Hematopoietic multipotent progenitor cell treated with erythropoietin and hydrocortisone succinate and interleukin-3 and kit ligand, for 17 days (in vitro differentiated cells): Measurements from ENCODE around the gene CPED1.
"Not testable (repeated sequence)": the region's sequence is repeated elsewhere in the genome, so short reads cannot be mapped to it uniquely, and the experiment has no call there.

Experiments
- DNase-seq: peaks from one replicate; pipeline ENCODE4 v3.0.0-alpha.2; 2015; ENCODE audit warnings: low spot score

Gene CPED1

GRCh38 chr7:120981888-120982615, 6.5 kb upstream of the CPED1 start:
- DNase-seq = no peak

DNA sequence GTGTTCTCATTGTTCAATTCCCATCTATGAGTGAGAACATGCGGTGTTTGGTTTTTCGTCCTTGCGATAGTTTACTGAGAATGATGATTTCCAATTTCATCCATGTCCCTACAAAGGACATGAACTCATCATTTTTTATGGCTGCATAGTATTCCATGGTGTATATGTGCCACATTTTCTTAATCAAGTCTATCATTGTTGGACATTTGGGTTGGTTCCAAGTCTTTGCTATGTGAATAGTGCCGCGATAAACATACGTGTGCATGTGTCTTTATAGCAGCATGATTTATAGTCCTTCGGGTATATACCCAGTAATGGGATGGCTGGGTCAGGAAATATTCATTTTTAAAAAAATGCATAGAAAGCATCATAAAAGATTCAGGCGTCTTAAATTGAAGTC, 4.9 kb upstream of the CPED1 start:
- DNase-seq = not testable (repeated sequence)

DNA sequence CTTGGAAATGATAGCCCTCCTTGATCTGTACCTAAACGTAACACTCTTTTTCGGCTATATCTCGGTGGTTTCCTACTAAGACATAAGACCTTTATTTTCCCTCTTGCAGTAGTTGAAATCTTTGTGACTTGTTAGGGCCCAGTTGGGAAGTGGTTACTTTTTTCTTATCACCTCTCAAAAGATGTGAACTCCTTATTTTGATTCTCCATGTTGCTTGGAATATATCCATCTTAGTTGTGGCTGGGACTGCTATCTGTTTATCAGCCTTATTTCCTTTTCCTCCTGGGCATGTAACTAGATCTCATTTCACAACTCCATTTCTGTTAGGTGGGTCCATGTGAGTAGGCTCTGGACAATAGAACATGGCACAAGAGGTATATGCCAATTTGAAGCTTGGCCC, 4.1 kb upstream of the CPED1 start:
- DNase-seq = no peak

GRCh38 chr7:120985130-120985758, 3.3 kb upstream of the CPED1 start:
- DNase-seq = peak; percentile 40

GRCh38 chr7:120985839-120986238, 2.7 kb upstream of the CPED1 start:
- no peak for DNase-seq

DNA sequence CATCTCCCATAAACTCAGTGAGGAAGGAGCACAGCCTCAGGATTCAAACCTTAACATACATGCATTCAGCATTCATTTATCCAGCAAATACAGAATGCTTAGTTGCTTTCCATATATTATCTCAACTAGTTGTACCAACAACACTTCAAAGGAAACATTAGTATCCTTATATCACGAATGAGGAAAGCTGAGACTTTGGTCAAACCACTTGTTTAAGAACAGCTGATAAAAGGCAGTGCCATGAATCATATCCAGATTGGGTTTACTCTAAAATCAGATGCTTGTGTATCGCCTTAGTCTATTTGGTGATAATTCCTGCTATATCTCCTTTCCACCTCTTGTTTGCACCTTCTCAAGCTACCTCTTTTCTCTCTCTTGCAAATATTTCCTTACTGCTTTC, 1.9 kb upstream of the CPED1 start:
- DNase-seq = no peak

DNA sequence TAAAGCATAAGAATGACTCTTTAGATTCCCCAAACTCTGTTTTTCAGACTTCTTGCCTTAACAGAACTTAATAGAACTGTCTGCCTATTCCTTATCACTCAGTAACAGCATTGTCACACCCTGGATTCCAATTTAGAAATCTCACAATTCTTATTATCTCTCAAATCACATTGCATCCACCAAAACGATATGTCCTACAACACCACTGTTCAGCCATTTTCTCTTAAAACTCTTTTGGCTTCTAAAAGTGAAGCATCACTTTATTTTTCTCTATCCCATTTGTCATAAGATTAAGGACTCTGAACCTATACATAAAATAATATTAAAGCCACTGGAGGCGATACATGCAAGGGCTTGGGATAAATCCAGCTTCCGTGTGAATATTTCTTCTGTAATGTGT, 1.2 kb upstream of the CPED1 start:
- no peak for DNase-seq

- DNase-seq = peak; percentile 95
Measured at GRCh38 chr7:120987683-120988590, 574 bp upstream of the CPED1 start.

- peak; percentile 46 for DNase-seq
Measured at GRCh38 chr7:120989257-120990220, 1.0 kb downstream of the CPED1 start.

- DNase-seq = no peak
Measured at GRCh38 chr7:120990468-120991118, 2.1 kb downstream of the CPED1 start.

- peak; percentile 32 for DNase-seq
Measured at GRCh38 chr7:120991161-120991560, 2.6 kb downstream of the CPED1 start.

GRCh38 chr7:120991581-120991980, 3.1 kb downstream of the CPED1 start:
- DNase-seq = no peak

- DNase-seq = no peak
Measured at GRCh38 chr7:120992272-120992964, 3.9 kb downstream of the CPED1 start.

DNA sequence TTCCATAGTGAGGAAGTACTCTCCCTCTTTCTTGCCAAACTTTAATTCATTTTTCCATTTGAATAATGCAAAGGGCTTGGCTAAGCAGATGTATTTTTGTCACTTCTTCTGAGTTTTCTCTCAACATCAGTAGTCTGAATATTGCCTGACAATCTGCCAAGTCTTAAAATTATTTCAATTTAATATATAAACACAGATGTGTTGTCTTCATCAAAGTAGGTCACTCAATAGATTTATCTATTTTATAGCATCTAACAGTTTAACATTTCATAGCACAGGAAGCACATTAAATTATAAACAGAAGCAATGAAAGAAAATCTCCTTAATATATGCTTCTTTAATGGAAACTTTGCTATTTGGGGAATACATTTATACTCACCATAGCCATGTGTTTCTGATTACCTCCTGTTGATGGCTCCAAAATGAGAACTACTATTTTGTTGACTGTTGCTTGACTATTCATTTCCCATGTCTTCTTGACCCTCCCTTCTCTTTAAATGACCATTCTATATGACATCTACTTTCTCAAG, 4.5 kb downstream of the CPED1 start:
- DNase-seq = no peak

- no peak for DNase-seq
Measured at GRCh38 chr7:120993553-120994191, 5.2 kb downstream of the CPED1 start.

DNA sequence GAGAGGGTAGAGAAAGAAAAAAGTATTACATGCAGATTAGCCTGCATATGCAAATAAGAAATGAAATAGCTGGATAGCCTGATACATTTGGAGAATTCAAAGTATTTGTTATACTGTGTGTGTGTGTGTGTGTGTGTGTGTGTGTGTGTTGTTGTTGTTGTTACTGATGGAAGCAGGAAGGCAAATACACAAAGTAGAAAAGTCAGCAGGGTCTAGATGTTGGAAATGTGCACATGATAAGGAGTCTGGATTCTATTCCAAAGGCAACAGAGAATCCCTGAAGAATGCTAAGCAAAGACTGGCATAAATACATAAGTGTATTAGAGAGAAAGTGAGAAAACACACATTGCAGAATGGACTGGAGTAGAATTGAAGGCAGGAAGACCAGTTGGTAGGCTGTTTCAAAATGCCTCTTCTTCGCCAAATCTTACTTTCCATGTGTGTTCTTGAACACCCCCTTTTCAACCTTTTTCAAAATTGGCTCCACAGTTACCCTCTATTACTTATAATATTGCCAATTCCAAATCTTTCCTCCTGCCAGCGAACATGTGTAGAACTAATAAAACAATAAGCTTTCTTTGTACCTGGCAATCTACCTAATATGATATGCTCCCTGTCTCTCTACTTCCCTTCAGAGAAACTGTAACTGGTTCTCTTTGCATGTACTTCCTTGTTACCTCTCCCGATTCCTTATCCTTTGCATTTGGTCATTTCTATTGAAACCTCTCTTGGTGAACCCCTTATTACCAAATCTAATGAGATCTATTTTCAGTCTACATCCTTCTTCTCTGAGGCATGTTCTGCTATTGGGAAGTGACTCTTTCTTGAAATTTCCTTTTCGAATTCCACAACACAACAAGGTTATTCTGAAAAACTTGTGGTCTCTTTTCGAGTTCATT, 6.2 kb downstream of the CPED1 start:
- no peak for DNase-seq

DNA sequence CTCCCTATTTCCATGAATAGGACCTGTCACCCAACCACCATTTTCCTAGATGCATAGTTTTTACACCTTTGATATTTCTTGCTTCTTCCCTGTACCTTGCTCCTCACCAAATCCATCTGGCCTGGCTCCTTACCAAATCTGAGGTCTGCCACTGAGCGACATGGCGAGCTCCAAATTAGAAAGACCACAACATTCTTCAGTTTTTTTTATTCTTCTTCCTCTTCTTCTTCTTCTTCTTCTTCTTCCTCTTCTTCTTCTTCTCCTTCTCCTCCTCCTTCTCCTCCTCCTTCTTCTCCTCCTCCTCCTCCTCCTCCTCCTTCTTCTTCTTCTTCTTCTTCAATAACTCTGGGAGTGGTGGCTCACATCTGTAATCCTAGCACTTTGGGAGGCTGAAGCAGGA, 7.1 kb downstream of the CPED1 start:
- no peak for DNase-seq

- DNase-seq = no peak
Measured at GRCh38 chr7:120996333-120996987, 7.9 kb downstream of the CPED1 start.
